Measurements from ENCODE around the gene PHF1. TPM values are rescaled to one million over a fixed set of nuclear protein-coding genes. Genes with fewer than 3 reads are reported as not detected.

Gene PHF1
- total and polyA plus RNA-seq, 2 of the 13 experiments (the other 11 are each of a cell fraction or from before 2014, with no cell fraction given): 25.4 to 61.9 TPM

DNA sequence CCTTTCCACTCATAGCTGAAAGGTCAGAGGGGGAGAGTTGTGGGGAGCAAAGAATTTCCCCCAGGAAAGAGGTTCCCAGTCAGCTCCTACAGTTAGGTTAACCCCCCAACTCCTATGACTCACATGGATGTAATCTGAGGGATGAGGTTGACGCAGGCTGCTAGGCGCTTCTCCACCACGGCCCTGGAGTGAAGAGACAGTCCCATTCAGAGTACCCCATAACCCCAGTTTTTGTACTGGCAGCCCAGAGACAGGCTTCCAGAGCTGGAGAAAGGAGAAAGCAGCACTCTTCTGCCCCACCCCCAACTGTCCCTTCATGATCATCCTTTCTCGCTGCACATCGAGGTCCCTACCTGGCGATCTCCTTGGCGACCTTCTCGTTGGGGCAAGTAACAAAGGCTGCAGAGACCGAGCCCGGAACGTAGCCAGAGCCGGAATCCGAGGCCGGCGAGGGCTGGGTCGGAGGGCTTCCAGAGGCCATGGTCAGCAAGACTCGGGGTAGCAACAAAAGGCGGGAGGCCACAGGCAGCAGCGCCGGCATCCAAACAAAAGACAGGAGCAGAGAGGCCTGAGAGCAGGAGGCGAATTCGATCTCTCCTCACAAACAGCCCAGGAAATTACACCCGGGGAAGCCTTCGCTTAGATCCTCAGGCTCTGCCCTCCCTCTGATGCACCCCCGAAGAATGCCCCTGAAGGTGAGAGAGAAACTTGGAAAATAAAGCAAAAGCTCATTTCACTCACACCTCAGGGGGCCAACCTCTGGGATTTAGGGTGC is 6.5 kb downstream of the PHF1 start (continued):
- TF ChIP-seq ASH2L (IDR thresholded peaks at IDR 0.05; ENCODE audit: insufficient read length, low read depth, low read length): no peak
- TF ChIP-seq ARHGAP35 (CRISPR knock-in tag; IDR thresholded peaks at IDR 0.05; ENCODE audit: borderline replicate concordance): no peak
- TF ChIP-seq ZNF383 (CRISPR knock-in tag; IDR thresholded peaks at IDR 0.05; ENCODE audit: borderline replicate concordance): no peak
- TF ChIP-seq ZNF737 (CRISPR knock-in tag; IDR thresholded peaks at IDR 0.05; ENCODE audit: borderline replicate concordance): 0 out of 2 replicates have a peak, but pooled peaks have one; percentile 59
- no peak for TF ChIP-seq SAP130 (CRISPR knock-in tag; IDR thresholded peaks at IDR 0.05; ENCODE audit: low read depth)
- TF ChIP-seq SPEN (CRISPR knock-in tag; IDR thresholded peaks at IDR 0.05; ENCODE audit: low read depth): no peak
- no peak for TF ChIP-seq YEATS2 (CRISPR knock-in tag; IDR thresholded peaks at IDR 0.05; ENCODE audit: borderline replicate concordance)
- TF ChIP-seq, protein P1, sequence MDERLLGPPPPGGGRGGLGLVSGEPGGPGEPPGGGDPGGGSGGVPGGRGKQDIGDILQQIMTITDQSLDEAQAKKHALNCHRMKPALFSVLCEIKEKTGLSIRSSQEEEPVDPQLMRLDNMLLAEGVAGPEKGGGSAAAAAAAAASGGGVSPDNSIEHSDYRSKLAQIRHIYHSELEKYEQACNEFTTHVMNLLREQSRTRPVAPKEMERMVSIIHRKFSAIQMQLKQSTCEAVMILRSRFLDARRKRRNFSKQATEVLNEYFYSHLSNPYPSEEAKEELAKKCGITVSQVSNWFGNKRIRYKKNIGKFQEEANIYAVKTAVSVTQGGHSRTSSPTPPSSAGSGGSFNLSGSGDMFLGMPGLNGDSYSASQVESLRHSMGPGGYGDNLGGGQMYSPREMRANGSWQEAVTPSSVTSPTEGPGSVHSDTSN (CRISPR knock-in tag; IDR thresholded peaks at IDR 0.05): no peak
- no peak for TF ChIP-seq PITX1 (CRISPR knock-in tag; IDR thresholded peaks at IDR 0.05)
- no peak for TF ChIP-seq ATF3 (CRISPR knock-in tag; IDR thresholded peaks at IDR 0.05)
- TF ChIP-seq CEBPG (CRISPR knock-in tag; IDR thresholded peaks at IDR 0.05): no peak
- TF ChIP-seq ISX (CRISPR knock-in tag; conservative IDR thresholded peaks at IDR 0.05): no peak
- TF ChIP-seq ATRX (CRISPR knock-in tag; IDR thresholded peaks at IDR 0.05; ENCODE audit: borderline replicate concordance): no peak
- TF ChIP-seq ZNF883 (CRISPR knock-in tag; IDR thresholded peaks at IDR 0.05; ENCODE audit: not compliant biosample characterization): no peak
- TF ChIP-seq RARA (CRISPR knock-in tag; IDR thresholded peaks at IDR 0.05): no peak
- no peak; the same call in 1 of the 2 replicates for TF ChIP-seq ELF4 (CRISPR knock-in tag; IDR thresholded peaks at IDR 0.05; ENCODE audit: borderline replicate concordance)
- 0 out of 2 replicates have a peak, but pooled peaks have one; percentile 30 for TF ChIP-seq ZNF878 (CRISPR knock-in tag; IDR thresholded peaks at IDR 0.05)
- TF ChIP-seq TCF7 (IDR thresholded peaks at IDR 0.05; ENCODE audit: low read depth): no peak
- no peak; the same call in 1 of the 2 replicates for TF ChIP-seq BCL6 (CRISPR knock-in tag; IDR thresholded peaks at IDR 0.05)
- no peak for TF ChIP-seq ZBTB40 (IDR thresholded peaks at IDR 0.05)
- no peak for TF ChIP-seq ZBTB40 (CRISPR knock-in tag; IDR thresholded peaks at IDR 0.05)
